ENCODE data around the gene FCHSD1.

The FCHSD1 gene

GRCh38 chr5:141650851-141651727, at the start of gene FCHSD1:
FCHSD1 (minus strand) TSS chr5:141651418; CDS start chr5:141651368, 50 bp downstream.
- peak; percentile 48 for DNase-seq

- no peak for DNase-seq
Observed at GRCh38 chr5:141697586-141697985, 46.4 kb upstream of the FCHSD1 start.

- DNase-seq, result no peak
Observed at GRCh38 chr5:141696431-141696830, 45.2 kb upstream of the FCHSD1 start.

- no peak for DNase-seq
Observed at GRCh38 chr5:141695627-141696215, 44.5 kb upstream of the FCHSD1 start.

- no peak for DNase-seq
Observed at GRCh38 chr5:141694479-141694878, 43.3 kb upstream of the FCHSD1 start.

- DNase-seq, result no peak
Observed at GRCh38 chr5:141692919-141693725, 41.9 kb upstream of the FCHSD1 start.

GRCh38 chr5:141692533-141692888, 41.3 kb upstream of the FCHSD1 start:
- DNase-seq, result no peak

GRCh38 chr5:141691867-141692532, 40.8 kb upstream of the FCHSD1 start:
- peak; percentile 15 for DNase-seq

GRCh38 chr5:141691286-141691866, 40.2 kb upstream of the FCHSD1 start:
- DNase-seq, result no peak

GRCh38 chr5:141686648-141687416, 35.6 kb upstream of the FCHSD1 start:
- DNase-seq, result no peak

GRCh38 chr5:141685591-141685990, 34.4 kb upstream of the FCHSD1 start:
- no peak for DNase-seq

- no peak for DNase-seq
Observed at GRCh38 chr5:141683596-141684141, 32.5 kb upstream of the FCHSD1 start.

GRCh38 chr5:141681695-141682641, 30.8 kb upstream of the FCHSD1 start, which contains the start of gene ARAP3:
ARAP3 (minus strand) TSS chr5:141682230; CDS start chr5:141680486, 1,744 bp downstream.
- peak; percentile 57 for DNase-seq

GRCh38 chr5:141681295-141681694, 30.1 kb upstream of the FCHSD1 start:
- no peak for DNase-seq

- DNase-seq, result no peak
Observed at GRCh38 chr5:141680751-141681201, 29.6 kb upstream of the FCHSD1 start.

GRCh38 chr5:141680178-141680577, 29.0 kb upstream of the FCHSD1 start:
- no peak for DNase-seq

- DNase-seq, result no peak
Observed at GRCh38 chr5:141677415-141677814, 26.2 kb upstream of the FCHSD1 start.

GRCh38 chr5:141675672-141676071, 24.5 kb upstream of the FCHSD1 start:
- DNase-seq, result no peak

- DNase-seq, result no peak
Observed at GRCh38 chr5:141674747-141675146, 23.5 kb upstream of the FCHSD1 start.

Data from amniotic stem cell (primary cell).